GM21737 (cell line): Measurements from ENCODE around the gene RPL18A.

Experiments used
- ATAC-seq: cut with Tn5 transposase; IDR thresholded peaks from one replicate; pipeline ENCODE4 v1.9.1; 2021; ENCODE audit warnings: mild to moderate bottlenecking, moderate library complexity; ENCODE audit not compliant: unreplicated experiment

RPL18A gene

GRCh38 chr19:17908244-17908643 lies 48.5 kb downstream of the RPL18A start:
- no peak for ATAC-seq

DNA sequence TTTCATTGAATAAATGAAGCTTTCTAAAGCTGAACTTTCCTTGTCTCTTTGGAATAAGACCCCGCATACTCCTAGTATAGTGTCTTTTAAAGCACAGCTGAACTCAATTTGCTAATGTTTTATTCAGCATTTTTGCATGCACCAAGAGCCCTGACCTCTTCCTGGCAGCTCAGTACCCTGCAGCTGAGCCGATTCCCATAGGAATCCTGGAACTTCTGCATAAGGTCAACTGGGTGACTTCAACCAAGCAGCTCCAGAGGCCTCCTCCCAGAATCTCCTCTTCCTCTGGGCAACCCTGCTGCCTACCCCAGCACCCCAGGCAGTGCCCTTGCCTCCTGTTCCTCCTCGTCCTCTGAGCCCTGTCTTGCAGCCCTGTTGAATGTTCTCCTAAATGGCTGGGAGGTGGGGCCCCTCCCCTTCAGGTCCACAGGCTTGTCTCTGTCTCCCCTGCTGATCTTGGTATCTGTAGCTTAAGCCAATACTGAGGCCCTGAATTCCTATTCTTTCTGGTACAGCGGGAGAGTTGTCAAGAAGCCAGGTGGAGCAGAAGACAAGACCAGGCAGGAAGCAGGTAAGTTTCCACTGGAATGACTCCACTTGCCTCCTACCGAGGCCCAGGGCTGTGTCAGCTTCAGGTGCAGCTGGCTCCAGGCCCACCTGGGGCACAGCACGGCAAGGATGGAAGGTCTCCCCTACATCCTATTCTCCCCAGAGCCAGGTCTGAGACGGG lies 49.5 kb downstream of the RPL18A start:
- ATAC-seq, result no peak

- no peak for ATAC-seq
Measured at GRCh38 chr19:17910791-17911360, 51.2 kb downstream of the RPL18A start.
